SK-N-MC (cell line): ENCODE measurements around the gene CCL16.

ENCODE experiments used
- EZH2 ChIP-seq: fragments of 200-600 bp; sonication (generic); IDR thresholded peaks from one replicate; pipeline ENCODE4 v1.6.1; 2017; ENCODE audit warnings: antibody characterized with exemption
- FOXP2 ChIP-seq: optimal IDR thresholded peaks from 2 replicates; pipeline ENCODE3; 2011; ENCODE audit warnings: mild to moderate bottlenecking, moderate library complexity; ENCODE audit not compliant: insufficient read depth; ENCODE audit errors: extremely low read length, control extremely low read depth
- POLR2AphosphoS5 ChIP-seq: IDR thresholded peaks from 2 replicates; pipeline ENCODE4 v1.6.1; 2012; ENCODE audit warnings: mild to moderate bottlenecking, low read depth, low read length, borderline replicate concordance

- TF ChIP-seq POLR2AphosphoS5 (no peak), EZH2 (no peak), FOXP2 (no peak)
Observed at GRCh38 chr17:35998756-35999155, 17.5 kb upstream of the CCL16 start.
